ENCODE measurements around the gene MOAP1. TPM values are rescaled to one million over a fixed set of nuclear protein-coding genes. Genes with fewer than 3 reads are reported as not detected.

The MOAP1 gene
- total RNA-seq, 1 donor from 2014 or later: 19.3 TPM

DNA sequence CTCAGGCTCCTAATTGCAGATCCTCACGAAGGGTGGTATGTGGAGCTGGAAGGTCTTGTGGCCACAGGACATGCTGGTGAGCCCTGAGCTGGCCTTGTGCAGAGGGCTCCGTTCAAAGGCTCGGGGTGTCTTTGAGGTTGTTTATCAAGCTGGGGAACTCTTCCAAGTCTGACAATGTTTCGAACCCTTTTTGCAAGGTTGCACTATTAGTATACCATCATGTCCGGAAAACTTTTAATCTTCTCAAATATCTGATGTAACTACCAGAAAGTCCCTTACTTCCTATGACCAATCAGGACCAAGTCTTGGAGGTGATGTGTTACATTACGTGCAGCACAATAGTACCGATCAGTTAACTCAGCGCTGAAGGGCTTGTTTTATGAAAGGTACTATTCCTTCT, 43.9 kb upstream of the MOAP1 start:
- no peaks in the 10 kb centered on the region for H3K27me3 Mint-ChIP-seq
- H3K36me3 Mint-ChIP-seq: peaks cover 21% of the 10 kb centered on the region
- TF ChIP-seq CTCF (conservative IDR thresholded peaks at IDR 0.05): no peak
- no peak overlapping the region for H3K4me3 Mint-ChIP-seq
- no peaks in the 10 kb centered on the region for H3K4me1 Mint-ChIP-seq (ENCODE audit: unreplicated experiment)
- no peak overlapping the region for H3K27ac Mint-ChIP-seq
- no peaks in the 10 kb centered on the region for H3K9me3 Mint-ChIP-seq
- no peak for DNase-seq (ENCODE audit: extremely low spot score, unreplicated experiment)

DNA sequence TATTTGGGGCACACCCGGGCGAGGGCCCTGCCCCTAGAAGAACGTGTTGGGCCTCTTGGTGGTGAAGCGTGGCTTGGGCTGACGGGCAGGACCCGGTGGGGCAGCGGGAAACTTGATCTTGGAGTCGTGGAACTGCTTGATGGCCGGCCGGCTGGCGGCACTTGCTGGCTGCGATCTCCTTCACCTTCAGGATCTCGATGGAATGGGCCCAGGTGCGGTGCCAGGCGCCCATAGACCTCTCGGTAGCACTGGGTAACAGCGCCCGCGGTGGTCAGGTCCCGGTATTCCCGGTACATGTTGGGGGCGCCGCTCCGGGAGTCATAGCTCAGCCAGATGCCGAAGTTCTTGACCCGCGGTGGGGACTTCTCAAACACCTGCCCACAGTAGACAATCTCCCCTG, 38.9 kb upstream of the MOAP1 start:
- DNase-seq (ENCODE audit: extremely low spot score, unreplicated experiment): no peak
- Mint-ChIP-seq H3K4me3 (no peak overlapping the region), H3K9me3 (no peaks in the 10 kb centered on the region), H3K36me3 (peaks cover 32% of the 10 kb centered on the region), H3K4me1 (ENCODE audit: unreplicated experiment) (no peaks in the 10 kb centered on the region), H3K27me3 (no peaks in the 10 kb centered on the region), H3K27ac (no peak overlapping the region)
- TF ChIP-seq CTCF (conservative IDR thresholded peaks at IDR 0.05): no peak

GRCh38 chr14:93220509-93220908, 35.8 kb upstream of the MOAP1 start:
- H3K4me3 Mint-ChIP-seq: no peak overlapping the region
- H3K36me3 Mint-ChIP-seq: peaks cover 18% of the 10 kb centered on the region
- TF ChIP-seq CTCF (conservative IDR thresholded peaks at IDR 0.05): no peak
- no peak for DNase-seq (ENCODE audit: extremely low spot score, unreplicated experiment)
- H3K27ac Mint-ChIP-seq: no peak overlapping the region
- H3K4me1 Mint-ChIP-seq (ENCODE audit: unreplicated experiment): no peaks in the 10 kb centered on the region
- no peaks in the 10 kb centered on the region for H3K9me3 Mint-ChIP-seq
- H3K27me3 Mint-ChIP-seq: no peaks in the 10 kb centered on the region

GRCh38 chr14:93219103-93219726, 34.5 kb upstream of the MOAP1 start:
- Mint-ChIP-seq H3K27me3 (no peaks in the 10 kb centered on the region), H3K9me3 (no peaks in the 10 kb centered on the region), H3K4me1 (ENCODE audit: unreplicated experiment) (no peaks in the 10 kb centered on the region), H3K27ac (no peak overlapping the region), H3K4me3 (no peak overlapping the region), H3K36me3 (peaks cover 18% of the 10 kb centered on the region)
- DNase-seq (ENCODE audit: extremely low spot score, unreplicated experiment): no peak
- peak; percentile 72 for TF ChIP-seq CTCF (conservative IDR thresholded peaks at IDR 0.05)

DNA sequence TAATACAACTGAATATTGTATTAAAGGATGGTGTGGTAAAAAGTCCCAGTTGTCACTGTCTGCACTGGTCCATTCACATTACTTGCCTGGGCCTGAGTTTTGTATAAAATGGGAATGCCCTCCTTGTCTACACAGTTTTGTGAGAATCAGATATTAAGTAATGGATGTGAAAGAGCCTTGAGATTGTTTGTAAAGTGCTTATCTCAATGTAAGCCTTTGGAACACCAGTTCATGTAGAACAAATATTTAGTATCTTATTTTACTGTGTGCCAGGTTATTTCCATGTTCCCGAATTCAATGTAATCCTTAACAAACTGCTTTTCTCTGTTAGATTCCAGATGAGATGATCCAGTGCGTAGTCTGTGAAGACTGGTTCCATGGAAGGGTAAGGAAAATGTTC, 29.9 kb upstream of the MOAP1 start:
- Mint-ChIP-seq H3K27me3 (no peaks in the 10 kb centered on the region), H3K4me1 (ENCODE audit: unreplicated experiment) (no peaks in the 10 kb centered on the region)

More for the DNA sequence above, 29.9 kb upstream of the MOAP1 start:
- no peak for TF ChIP-seq CTCF (conservative IDR thresholded peaks at IDR 0.05)
- Mint-ChIP-seq H3K27ac (no peak overlapping the region), H3K4me3 (no peak overlapping the region), H3K36me3 (peaks cover 7% of the 10 kb centered on the region), H3K9me3 (no peaks in the 10 kb centered on the region)
- no peak for DNase-seq (ENCODE audit: extremely low spot score, unreplicated experiment)
